ENCODE data around the gene SERPINI1. TPM values are rescaled to one million over a fixed set of nuclear protein-coding genes. Genes with fewer than 3 reads are reported as not detected.

Gene SERPINI1
- total RNA-seq, 1 experiment from 2014 or later, result 6.0 TPM

- Histone ChIP-seq H3K9me3 (ENCODE audit: control insufficient read depth, low read depth, low read length) (no peaks in the 10 kb centered on the region), H4K5ac (ENCODE audit: insufficient read length, low read depth, low read length) (no peak overlapping the region), H3T11ph (ENCODE audit: low read length) (no peak overlapping the region), H3K9ac (ENCODE audit: extremely low read depth, insufficient read length, low read length) (no peak overlapping the region), H4K20me1 (ENCODE audit: control insufficient read depth, insufficient read depth, insufficient read length) (no peaks in the 10 kb centered on the region), H3K79me2 (ENCODE audit: insufficient read depth, low read length) (no peaks in the 10 kb centered on the region), H3K27ac (ENCODE audit: insufficient read length, low read depth, low read length) (no peak overlapping the region), H4K91ac (ENCODE audit: insufficient read length, low read depth, low read length) (no peak overlapping the region), H2AK5ac (ENCODE audit: insufficient read length, low read length) (no peak overlapping the region), H3K14ac (ENCODE audit: insufficient read depth, low read length) (no peak overlapping the region), H2BK20ac (ENCODE audit: low read depth, low read length, poor library complexity, severe bottlenecking) (no peak overlapping the region), H3K4ac (ENCODE audit: low read depth, low read length) (no peak overlapping the region), H3K18ac (ENCODE audit: insufficient read length, low read depth, low read length) (no peak overlapping the region), H3K4me1 (ENCODE audit: insufficient read depth, low read length) (no peaks in the 10 kb centered on the region), H2BK120ac (ENCODE audit: low read depth, low read length, poor library complexity, severe bottlenecking) (no peak overlapping the region), H3K79me1 (ENCODE audit: insufficient read depth, low read depth, low read length, poor library complexity, severe bottlenecking) (no peaks in the 10 kb centered on the region), H2BK5ac (ENCODE audit: insufficient read length, low read length) (no peak overlapping the region), H3K23me2 (ENCODE audit: insufficient read length, low read depth, low read length, poor library complexity, severe bottlenecking) (no peaks in the 10 kb centered on the region), H3K27me3 (ENCODE audit: insufficient read depth, low read length) (no peaks in the 10 kb centered on the region), H2BK15ac (ENCODE audit: low read depth, low read length) (no peak overlapping the region), H4K8ac (replicated peaks; ENCODE audit: insufficient read length, low read depth, low read length) (no peak overlapping the region), H2AFZ (ENCODE audit: low read length) (no peak overlapping the region), H3K4me2 (ENCODE audit: insufficient read depth, insufficient read length, low read length) (no peak overlapping the region), H3K23ac (ENCODE audit: insufficient read length, low read depth, low read length) (no peak overlapping the region), H2BK12ac (ENCODE audit: insufficient read length, low read depth, low read length) (no peak overlapping the region), H3K56ac (ENCODE audit: insufficient read length, low read depth, low read length) (no peak overlapping the region)
- Mint-ChIP-seq H3K4me3 (no peak overlapping the region), H3K36me3 (ENCODE audit: insufficient read depth in 1 of 3, low read depth in 3 of 3) (no peaks in the 10 kb centered on the region), H3K27ac (no peak overlapping the region), H3K9me3 (no peaks in the 10 kb centered on the region), H3K27me3 (ENCODE audit: low read depth) (no peaks in the 10 kb centered on the region), H3K4me1 (no peaks in the 10 kb centered on the region)
- no CpG with 5 or more reads among the region's 4 CpGs for WGBS (ENCODE audit: extremely low coverage, insufficient read length, low lambda C conversion rate)
- no peak for DNase-seq
- no peak for TF ChIP-seq CTCF (conservative IDR thresholded peaks at IDR 0.05)
Observed at GRCh38 chr3:167814441-167814951, 79.0 kb downstream of the SERPINI1 start.

All from H9 (cell line).